ENCODE measurements around the gene MAPK6.
"Not testable (repeated sequence)": the region's sequence is repeated elsewhere in the genome, so short reads cannot be mapped to it uniquely, and the experiment has no call there.

MAPK6 gene

DNA sequence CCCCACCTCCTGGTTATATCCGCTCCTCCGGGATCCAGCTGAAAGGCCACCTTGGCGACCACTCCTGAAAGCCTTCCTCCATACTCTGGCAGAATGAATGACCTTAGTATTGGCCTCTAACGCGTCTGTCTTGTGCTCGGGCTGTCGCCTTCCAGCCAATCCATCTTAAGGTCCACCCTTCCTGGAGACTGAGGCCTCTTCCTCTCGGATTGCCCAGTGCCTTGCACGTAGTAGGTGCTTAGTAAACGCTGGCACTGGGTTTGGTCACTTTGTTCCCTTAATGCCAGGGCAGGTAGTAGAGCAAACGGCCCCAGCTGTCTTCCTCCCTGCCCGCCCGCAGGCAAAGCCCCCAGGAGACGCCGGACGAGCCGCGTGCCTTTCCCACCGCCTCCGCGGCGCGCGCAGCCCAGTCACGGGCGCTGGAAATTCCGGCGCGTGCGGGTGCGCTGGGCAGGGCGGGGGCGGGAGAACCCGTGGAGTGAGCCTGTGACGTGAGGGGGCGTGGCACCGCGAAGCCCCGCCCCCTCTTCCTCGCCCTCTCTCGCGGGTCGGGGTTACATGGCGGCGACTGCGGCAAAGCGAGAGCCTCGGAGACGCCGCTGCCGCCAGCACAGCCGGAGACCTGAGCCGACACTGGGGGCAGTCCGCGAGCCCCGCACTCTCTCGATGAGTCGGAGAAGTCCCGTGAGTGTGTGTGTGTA lies at the start of gene MAPK6:
TSS of gene MAPK6 (plus strand) at position 527 of the 701 bp plus-strand sequence. CDS start 27,242 bp downstream, outside the sequence.
- peak; percentile 82 to 91 for DNase-seq

DNA sequence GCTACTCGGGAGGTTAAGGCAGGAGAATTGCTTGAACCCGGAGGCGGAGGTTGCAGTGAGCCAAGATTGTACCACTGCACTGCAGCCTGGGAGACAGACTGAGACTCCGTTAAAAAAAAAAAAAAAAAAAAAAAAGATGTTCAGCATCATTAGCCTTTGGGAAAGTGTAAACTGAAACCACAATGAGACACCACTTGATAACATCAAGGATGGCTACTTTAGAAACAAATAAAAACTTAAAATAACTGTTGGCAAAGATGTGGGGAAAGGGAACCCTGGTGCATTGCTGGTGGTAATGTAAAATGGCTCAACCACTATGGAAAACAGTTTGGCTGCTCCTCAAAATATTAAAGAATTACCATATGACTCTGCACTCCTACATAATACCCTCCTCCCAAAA lies 49.3 kb upstream of the MAPK6 start:
- no peak for DNase-seq

DNA sequence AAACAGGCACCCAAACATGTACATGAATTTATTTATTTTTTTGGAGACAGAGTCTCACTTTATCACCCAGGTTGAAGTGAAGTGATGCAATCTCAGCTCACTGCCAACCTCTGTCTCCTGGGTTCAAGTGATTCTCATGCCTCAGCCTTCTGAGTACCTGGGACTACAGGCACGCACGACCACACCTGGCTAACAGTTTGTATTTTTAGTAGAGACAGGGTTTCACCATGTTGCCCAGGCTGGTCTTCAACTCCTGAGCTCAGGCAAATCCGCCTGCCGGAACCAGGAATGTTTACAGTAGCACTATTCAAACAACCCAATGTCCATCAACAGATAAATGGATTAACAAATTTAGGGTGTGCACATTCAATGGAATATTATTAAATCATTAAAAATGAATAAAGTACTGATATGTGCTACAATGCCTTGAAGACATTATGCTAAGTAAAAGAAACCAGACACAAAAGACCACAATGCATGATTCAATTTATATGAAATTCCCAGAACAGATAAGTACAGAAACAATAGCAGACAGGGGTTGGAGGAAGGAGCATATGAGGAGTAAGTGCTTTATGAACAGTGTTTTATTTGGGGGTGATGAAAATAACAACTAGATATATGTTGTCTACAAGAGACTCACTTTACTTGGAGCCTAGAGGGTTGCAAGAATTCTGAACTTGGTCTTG lies 48.7 kb upstream of the MAPK6 start:
- no peak for DNase-seq

DNA sequence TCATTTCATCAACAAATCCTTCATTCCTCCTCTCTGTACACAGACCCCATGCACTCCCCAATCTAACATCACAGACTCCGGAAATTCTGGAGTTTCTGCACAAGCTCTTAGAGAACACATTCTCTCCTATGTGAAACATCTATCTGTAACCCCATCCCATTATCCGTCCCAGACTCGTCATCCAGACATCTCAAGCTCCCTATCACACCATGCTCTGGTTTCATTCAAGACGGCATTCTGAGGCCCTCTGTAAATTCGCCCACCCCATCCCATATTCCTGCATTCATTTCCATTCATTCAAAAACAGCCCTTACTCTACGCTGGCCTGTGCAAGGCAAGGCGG lies 48.0 kb upstream of the MAPK6 start:
- no peak for DNase-seq

GRCh38 chr15:51971375-51972133 lies 47.5 kb upstream of the MAPK6 start, which contains the start of gene LEO1:
LEO1 (minus strand) TSS chr15:51971778; CDS start chr15:51971745, 33 bp downstream.
- DNase-seq = peak; percentile 66 to 87

- DNase-seq = no peak
Measured at GRCh38 chr15:51973220-51973619, 45.8 kb upstream of the MAPK6 start.

- DNase-seq = no peak
Measured at GRCh38 chr15:51973775-51974174, 45.2 kb upstream of the MAPK6 start.

GRCh38 chr15:51982013-51982769 lies 36.8 kb upstream of the MAPK6 start:
- peak; percentile 4 to 94 for DNase-seq

GRCh38 chr15:51982770-51983103 lies 36.3 kb upstream of the MAPK6 start:
- no peak for DNase-seq

GRCh38 chr15:51991141-51991540 lies 27.9 kb upstream of the MAPK6 start:
- DNase-seq = no peak

GRCh38 chr15:51992953-51993352 lies 26.1 kb upstream of the MAPK6 start:
- no peak for DNase-seq

DNA sequence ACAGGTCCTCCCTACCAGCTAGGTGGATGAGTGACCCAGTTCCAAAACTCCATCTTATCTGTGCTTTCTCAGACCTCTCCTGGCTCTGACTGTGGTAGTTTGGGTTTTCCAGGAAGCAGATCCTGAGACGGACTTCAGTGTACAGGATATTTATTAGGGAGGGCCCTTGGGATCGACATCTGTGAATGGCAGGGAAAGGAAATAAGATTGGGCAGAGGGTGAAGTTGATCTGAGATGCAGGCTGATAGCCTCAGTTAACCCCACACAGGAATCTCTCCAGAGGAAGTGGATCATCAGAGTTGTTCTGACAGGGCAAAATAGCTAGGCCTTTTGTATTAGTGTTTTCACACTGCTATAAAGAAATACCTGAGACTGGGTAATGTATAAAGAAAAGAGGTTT lies 16.7 kb upstream of the MAPK6 start:
- DNase-seq = no peak

- DNase-seq = not testable (repeated sequence)
Measured at GRCh38 chr15:52003089-52003488, 15.9 kb upstream of the MAPK6 start.

GRCh38 chr15:52003710-52004109 lies 15.3 kb upstream of the MAPK6 start:
- DNase-seq = no peak

GRCh38 chr15:52004806-52005205 lies 14.2 kb upstream of the MAPK6 start:
- no peak for DNase-seq

GRCh38 chr15:52005748-52006701 lies 13.0 kb upstream of the MAPK6 start:
- DNase-seq = no peak

DNA sequence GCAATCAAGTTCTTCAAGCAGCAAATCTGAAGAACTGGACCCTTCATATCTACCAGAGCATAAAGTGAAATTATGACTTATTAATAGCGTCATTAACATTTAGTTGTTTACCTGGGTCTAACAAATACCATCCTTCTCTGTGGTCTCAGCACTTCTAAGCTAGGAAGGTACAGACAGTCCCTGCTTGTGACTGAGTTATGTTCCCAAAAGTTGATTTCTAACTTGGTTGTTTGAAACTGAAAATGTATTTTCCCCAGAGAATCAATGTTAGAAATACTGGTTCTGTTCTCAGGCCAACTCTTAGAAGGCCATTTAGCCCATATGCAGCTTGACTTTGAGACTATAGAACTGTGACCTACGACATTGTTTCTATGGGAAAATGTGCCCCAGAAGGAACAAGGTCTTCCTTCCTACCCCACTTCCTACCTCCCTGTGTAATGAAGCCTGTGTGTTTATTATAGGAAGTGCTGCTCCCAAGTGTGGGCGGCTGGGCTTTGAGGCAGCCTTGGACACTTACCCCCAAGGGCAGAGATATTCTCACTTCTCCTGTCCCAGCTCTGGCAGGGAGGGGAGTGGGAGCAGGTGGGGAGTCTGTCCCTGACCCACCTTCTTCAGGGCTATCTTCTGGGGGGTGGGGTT lies 12.2 kb upstream of the MAPK6 start:
- DNase-seq = no peak

DNA sequence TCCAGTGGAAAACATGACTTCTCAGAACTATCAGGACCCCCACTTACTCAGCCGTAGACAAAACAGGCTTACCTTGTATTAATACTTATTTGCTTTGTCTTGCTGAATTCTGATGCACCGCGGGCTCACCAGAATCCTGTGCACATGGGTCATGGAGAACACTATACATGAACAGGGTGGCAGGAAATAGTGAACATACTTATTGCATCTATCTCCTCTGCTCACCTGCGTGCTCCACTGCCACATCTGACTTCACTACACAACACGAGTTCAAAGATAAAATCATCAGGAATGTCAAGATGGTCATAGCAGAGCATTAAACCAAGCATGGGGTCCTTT lies 10.7 kb upstream of the MAPK6 start:
- no peak for DNase-seq

DNA sequence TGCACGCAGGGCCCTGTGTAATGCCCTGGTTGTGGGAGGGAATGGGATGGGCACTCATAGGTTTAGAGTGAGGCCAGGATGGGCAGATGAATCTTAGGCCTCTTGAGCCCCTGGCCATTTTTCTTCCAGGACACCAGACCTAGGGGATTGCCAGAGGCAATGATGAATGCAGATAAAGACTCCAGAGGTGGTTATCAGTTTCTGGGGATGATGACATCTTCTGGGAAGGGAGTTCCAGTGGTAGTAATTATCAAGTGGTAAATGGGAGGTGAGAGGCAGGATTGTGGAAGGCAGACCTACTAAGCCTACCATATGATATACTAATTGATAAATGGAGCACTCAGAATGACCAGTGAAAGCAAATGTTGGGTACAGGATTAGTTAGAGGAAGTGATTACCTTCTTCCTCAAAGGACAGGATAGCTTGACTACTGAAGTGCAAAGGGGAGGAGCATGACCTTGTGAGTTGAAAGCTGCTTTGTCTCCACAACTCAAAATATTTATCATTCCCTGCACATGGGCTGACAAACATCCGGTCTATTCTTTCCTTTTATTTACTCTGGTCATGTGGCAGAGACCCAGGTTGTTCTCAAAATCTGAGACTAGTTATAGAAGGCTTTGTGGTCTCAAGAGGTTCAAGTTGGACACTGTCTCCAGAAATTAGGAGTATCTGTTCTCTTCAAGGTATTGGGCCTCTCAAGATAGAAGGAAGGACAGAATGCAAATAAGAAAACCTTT lies 10.2 kb upstream of the MAPK6 start:
- DNase-seq = no peak

DNA sequence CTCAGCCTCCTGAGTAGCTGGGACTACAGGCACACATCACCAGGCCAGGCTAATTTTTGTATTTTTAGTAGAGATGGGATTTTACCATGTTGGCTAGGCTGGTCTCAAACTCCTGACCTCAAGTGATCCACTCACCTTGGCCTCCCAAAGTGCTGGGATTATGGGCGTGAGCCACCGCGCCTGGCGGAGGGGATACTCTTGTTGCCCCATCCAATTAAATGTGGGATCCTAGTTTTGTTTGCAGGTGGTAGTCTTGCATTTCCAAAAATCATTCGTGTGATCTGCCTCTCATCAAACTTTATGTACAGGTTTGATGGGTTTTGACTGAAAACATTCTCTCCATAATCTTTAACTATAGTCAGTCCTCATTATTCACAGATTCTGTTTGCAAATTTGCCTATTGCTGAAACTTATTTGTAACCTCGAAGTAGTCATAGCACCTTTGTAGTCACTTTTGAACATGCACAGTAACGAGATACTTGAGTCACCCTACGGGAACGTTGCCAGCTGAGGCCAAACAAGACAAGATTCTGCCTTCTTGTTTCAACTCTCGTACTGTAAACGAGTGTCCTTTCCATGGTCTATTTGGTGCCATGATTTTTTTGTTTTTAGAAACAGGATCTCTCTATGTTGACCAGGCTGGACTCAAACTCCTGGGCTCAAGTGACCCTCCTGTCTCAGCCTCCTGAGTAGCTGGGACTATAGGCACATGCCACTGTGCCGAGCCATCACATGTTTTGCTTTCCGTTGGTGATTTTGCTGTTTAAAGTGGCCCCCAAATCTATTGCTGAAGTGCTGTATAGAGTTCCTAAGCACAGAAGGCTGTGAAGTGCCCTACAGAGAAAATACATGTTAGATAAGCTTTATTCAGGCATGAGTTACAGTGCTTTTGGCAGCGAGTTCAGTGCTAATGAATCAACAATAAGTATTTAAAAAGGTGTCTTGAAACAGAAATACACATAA lies 8.1 kb upstream of the MAPK6 start:
- DNase-seq = no peak

Measured in bone marrow (tissue), 2 donors.